Measurements from ENCODE around the gene SPATA6L.
"Not testable (repeated sequence)": the region's sequence is repeated elsewhere in the genome, so short reads cannot be mapped to it uniquely, and the experiment has no call there.

The SPATA6L gene

GRCh38 chr9:4639420-4639819 is 26.9 kb downstream of the SPATA6L start:
- in situ Hi-C loops (cut with MboI; ENCODE audit: low sequenced_read_pairs) = no loop called here

- in situ Hi-C loops (cut with MboI; ENCODE audit: low sequenced_read_pairs) = no loop called here
Measured at GRCh38 chr9:4638968-4639367, 27.3 kb downstream of the SPATA6L start.

GRCh38 chr9:4630836-4631235 is 35.4 kb downstream of the SPATA6L start:
- in situ Hi-C loops (cut with MboI; ENCODE audit: low sequenced_read_pairs) = no loop called here

- in situ Hi-C loops (cut with MboI; ENCODE audit: low sequenced_read_pairs) = no loop called here
Measured at GRCh38 chr9:4622016-4622415, 44.3 kb downstream of the SPATA6L start.

- in situ Hi-C loops (cut with MboI; ENCODE audit: low sequenced_read_pairs) = no loop called here
Measured at GRCh38 chr9:4620881-4621555, 45.3 kb downstream of the SPATA6L start.

GRCh38 chr9:4620057-4620765 is 46.1 kb downstream of the SPATA6L start:
- in situ Hi-C loops (cut with MboI; ENCODE audit: low sequenced_read_pairs) = no loop called here

- in situ Hi-C loops (cut with MboI; ENCODE audit: low sequenced_read_pairs) = no loop called here
Measured at GRCh38 chr9:4618700-4619099, 47.6 kb downstream of the SPATA6L start.

- in situ Hi-C loops (cut with MboI; ENCODE audit: low sequenced_read_pairs) = no loop called here
Measured at GRCh38 chr9:4617752-4618151, 48.5 kb downstream of the SPATA6L start.

GRCh38 chr9:4615778-4616177 is 50.5 kb downstream of the SPATA6L start:
- in situ Hi-C loops (cut with MboI; ENCODE audit: low sequenced_read_pairs) = no loop called here

- in situ Hi-C loops (cut with MboI; ENCODE audit: low sequenced_read_pairs) = no loop called here
Measured at GRCh38 chr9:4615251-4615650, 51.0 kb downstream of the SPATA6L start.

- in situ Hi-C loops (cut with MboI; ENCODE audit: low sequenced_read_pairs) = no loop called here
Measured at GRCh38 chr9:4614627-4615026, 51.7 kb downstream of the SPATA6L start.

GRCh38 chr9:4606033-4606432 is 60.2 kb downstream of the SPATA6L start:
- in situ Hi-C loops (cut with MboI; ENCODE audit: low sequenced_read_pairs) = not testable (repeated sequence)

GRCh38 chr9:4604678-4605095 is 61.6 kb downstream of the SPATA6L start:
- in situ Hi-C loops (cut with MboI; ENCODE audit: low sequenced_read_pairs) = no loop called here

GRCh38 chr9:4603830-4604229 is 62.5 kb downstream of the SPATA6L start:
- in situ Hi-C loops (cut with MboI; ENCODE audit: low sequenced_read_pairs) = no loop called here

- in situ Hi-C loops (cut with MboI; ENCODE audit: low sequenced_read_pairs) = no loop called here
Measured at GRCh38 chr9:4600368-4600767, 65.9 kb downstream of the SPATA6L start.

- in situ Hi-C loops (cut with MboI; ENCODE audit: low sequenced_read_pairs) = no loop called here
Measured at GRCh38 chr9:4596165-4596922, 69.9 kb downstream of the SPATA6L start.

GRCh38 chr9:4594994-4595393 is 71.3 kb downstream of the SPATA6L start:
- in situ Hi-C loops (cut with MboI; ENCODE audit: low sequenced_read_pairs) = no loop called here

GRCh38 chr9:4594545-4594944 is 71.7 kb downstream of the SPATA6L start:
- in situ Hi-C loops (cut with MboI; ENCODE audit: low sequenced_read_pairs) = no loop called here

GRCh38 chr9:4592886-4593285 is 73.4 kb downstream of the SPATA6L start:
- in situ Hi-C loops (cut with MboI; ENCODE audit: low sequenced_read_pairs) = no loop called here

GRCh38 chr9:4592295-4592694 is 74.0 kb downstream of the SPATA6L start:
- in situ Hi-C loops (cut with MboI; ENCODE audit: low sequenced_read_pairs) = no loop called here

- in situ Hi-C loops (cut with MboI; ENCODE audit: low sequenced_read_pairs) = no loop called here
Measured at GRCh38 chr9:4591123-4591500, 75.2 kb downstream of the SPATA6L start.

Measured in hTERT RPE-1 (cell line).